Measurements from ENCODE around the gene CUL7. TPM values are rescaled to one million over a fixed set of nuclear protein-coding genes. Genes with fewer than 3 reads are reported as not detected.

CUL7 gene
- total RNA-seq, 1 experiment from 2014 or later: 8.2 TPM

Other genes with a start within 250 kb of the CUL7 start
- 156 and 159 TPM in 2 replicates for gene RPL7L1, start 174.2 kb downstream of the CUL7 start, total RNA-seq (2014; rRNA removed; shearing (Covaris generic))
- not detected in 2 replicates for gene PTCRA, start 137.8 kb downstream of the CUL7 start, total RNA-seq (2014; rRNA removed; shearing (Covaris generic))
- 25.7 and 29.8 TPM in 2 replicates for gene CNPY3, start 124.4 kb downstream of the CUL7 start, total RNA-seq (2014; rRNA removed; shearing (Covaris generic))
- not detected in 2 replicates for gene GNMT, start 93.1 kb downstream of the CUL7 start, total RNA-seq (2014; rRNA removed; shearing (Covaris generic))
- gene PEX6, start 74.7 kb downstream of the CUL7 start, total RNA-seq (2014; rRNA removed; shearing (Covaris generic)): 22.2 and 22.4 TPM in 2 replicates
- 34.8 and 35.7 TPM in 2 replicates for gene PPP2R5D, start 69.3 kb downstream of the CUL7 start, total RNA-seq (2014; rRNA removed; shearing (Covaris generic))
- gene MEA1, start 39.9 kb downstream of the CUL7 start, total RNA-seq (2014; rRNA removed; shearing (Covaris generic)): 38.0 and 45.9 TPM in 2 replicates
- 30.6 and 32.4 TPM in 2 replicates for gene KLHDC3, start 39.6 kb downstream of the CUL7 start, total RNA-seq (2014; rRNA removed; shearing (Covaris generic))
- gene RRP36, start 32.2 kb downstream of the CUL7 start, total RNA-seq (2014; rRNA removed; shearing (Covaris generic)): 45.6 and 53.3 TPM in 2 replicates
- gene MRPL2, start 5.6 kb upstream of the CUL7 start, total RNA-seq (2014; rRNA removed; shearing (Covaris generic)): 24.6 and 38.1 TPM in 2 replicates
- 9.6 and 10.1 TPM in 2 replicates for gene KLC4, start 5.8 kb upstream of the CUL7 start, total RNA-seq (2014; rRNA removed; shearing (Covaris generic))
- gene PTK7, start 22.5 kb upstream of the CUL7 start, total RNA-seq (2014; rRNA removed; shearing (Covaris generic)): 1.2 and 1.3 TPM in 2 replicates
- gene SRF, start 117.4 kb upstream of the CUL7 start, total RNA-seq (2014; rRNA removed; shearing (Covaris generic)): 16.4 and 21.1 TPM in 2 replicates
- 16.4 and 20.8 TPM in 2 replicates for gene CUL9, start 128.3 kb upstream of the CUL7 start, total RNA-seq (2014; rRNA removed; shearing (Covaris generic))
- 105 and 114 TPM in 2 replicates for gene DNPH1, start 175.6 kb upstream of the CUL7 start, total RNA-seq (2014; rRNA removed; shearing (Covaris generic))
- not detected in 2 replicates for gene TTBK1, start 189.6 kb upstream of the CUL7 start, total RNA-seq (2014; rRNA removed; shearing (Covaris generic))
- not detected in 2 replicates for gene SLC22A7, start 244.4 kb upstream of the CUL7 start, total RNA-seq (2014; rRNA removed; shearing (Covaris generic))